ENCODE data around the gene NF2.

NF2 gene

DNA sequence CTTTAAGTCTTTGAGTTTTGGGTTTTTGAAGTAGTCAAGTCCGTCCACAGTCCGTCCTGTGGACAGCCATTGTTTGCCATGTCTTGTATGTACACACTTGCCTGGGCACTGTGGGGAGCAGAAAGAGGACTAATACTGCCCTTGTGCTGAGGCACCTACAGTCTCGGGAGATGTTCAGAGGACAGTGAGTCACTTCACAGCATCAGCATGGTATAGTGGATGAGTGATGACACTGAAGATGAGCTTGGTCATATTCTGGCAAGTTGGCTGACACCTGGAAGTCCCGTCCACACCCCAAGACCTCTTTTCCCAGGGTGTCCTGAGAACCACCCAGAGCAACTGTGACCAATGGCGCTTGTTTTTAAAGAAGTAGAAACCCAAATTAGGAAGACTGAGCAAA is 29.2 kb downstream of the NF2 start:
- no peak overlapping the region for H3K4me3 ChIP-seq (ENCODE audit: control insufficient read depth, low read depth, low read length)
- DNase-seq (ENCODE audit: low read depth) = no peak
- TF ChIP-seq, protein P1, sequence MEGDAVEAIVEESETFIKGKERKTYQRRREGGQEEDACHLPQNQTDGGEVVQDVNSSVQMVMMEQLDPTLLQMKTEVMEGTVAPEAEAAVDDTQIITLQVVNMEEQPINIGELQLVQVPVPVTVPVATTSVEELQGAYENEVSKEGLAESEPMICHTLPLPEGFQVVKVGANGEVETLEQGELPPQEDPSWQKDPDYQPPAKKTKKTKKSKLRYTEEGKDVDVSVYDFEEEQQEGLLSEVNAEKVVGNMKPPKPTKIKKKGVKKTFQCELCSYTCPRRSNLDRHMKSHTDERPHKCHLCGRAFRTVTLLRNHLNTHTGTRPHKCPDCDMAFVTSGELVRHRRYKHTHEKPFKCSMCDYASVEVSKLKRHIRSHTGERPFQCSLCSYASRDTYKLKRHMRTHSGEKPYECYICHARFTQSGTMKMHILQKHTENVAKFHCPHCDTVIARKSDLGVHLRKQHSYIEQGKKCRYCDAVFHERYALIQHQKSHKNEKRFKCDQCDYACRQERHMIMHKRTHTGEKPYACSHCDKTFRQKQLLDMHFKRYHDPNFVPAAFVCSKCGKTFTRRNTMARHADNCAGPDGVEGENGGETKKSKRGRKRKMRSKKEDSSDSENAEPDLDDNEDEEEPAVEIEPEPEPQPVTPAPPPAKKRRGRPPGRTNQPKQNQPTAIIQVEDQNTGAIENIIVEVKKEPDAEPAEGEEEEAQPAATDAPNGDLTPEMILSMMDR (IDR thresholded peaks at IDR 0.05; ENCODE audit: control insufficient read depth, insufficient read depth, low read depth, low read length, missing control alignments) = no peak

DNA sequence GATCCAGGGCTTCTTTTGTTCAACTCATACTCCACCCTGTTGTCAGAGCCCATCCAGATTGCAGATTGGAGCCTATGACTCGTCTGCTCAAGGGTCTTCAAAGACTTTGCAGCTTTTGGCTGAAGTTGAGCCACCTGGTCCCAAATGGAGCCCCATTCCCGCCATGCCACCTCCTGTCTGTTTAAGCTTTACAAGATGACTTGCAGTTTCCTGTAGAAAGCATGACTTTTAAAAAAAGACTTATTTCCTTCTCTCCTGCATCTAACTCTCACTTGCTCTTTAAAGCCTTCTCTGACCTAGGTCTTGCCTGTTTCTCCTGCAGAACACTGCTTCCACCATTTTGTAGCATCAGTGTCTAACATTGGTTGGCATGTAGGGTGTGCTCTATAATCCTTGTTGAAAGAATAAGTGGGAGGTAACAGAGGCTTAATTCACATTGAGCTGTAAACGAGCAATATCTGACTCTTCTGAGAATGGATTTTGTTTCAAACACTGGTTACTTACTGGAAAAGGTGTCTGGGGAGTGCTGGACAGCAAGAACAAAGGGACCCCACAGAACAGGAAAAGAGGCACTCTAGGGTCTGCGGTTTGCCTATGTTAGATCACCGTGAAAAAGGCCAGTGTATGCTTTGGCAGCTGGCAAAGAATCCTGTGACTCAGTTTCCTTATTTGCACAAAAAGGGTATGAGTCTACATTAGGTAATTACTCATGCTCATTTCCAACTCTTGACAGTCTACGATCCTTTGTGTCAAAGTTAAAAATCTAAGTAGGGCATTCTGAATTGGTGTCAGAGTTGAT is 30.3 kb downstream of the NF2 start:
- no peak overlapping the region for H3K4me3 ChIP-seq (ENCODE audit: control insufficient read depth, low read depth, low read length)
- TF ChIP-seq, protein P1 (IDR thresholded peaks at IDR 0.05; ENCODE audit: control insufficient read depth, insufficient read depth, low read depth, low read length, missing control alignments) = no peak
- no peak for DNase-seq (ENCODE audit: low read depth)

DNA sequence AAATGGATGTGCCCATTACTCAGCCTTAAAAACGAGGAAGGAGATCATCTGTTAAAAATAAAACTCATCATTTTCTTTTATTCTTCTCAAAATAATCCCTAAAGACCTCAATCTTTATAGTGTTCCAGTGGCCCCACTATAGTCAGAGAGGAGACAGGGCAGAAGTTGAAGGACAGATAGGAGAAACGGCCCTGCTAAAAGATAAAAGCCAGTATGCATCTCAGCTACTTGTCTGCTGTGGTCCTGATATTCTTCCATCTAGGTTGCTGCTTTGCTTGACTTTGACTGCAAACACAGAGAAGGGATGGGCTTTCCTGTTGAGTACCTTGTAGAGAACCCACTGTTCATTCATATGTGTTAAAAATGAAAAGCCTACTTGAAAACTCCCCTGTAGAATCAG is 31.4 kb downstream of the NF2 start:
- no peak for DNase-seq (ENCODE audit: low read depth)
- H3K4me3 ChIP-seq (ENCODE audit: control insufficient read depth, low read depth, low read length) = no peak overlapping the region
- TF ChIP-seq, protein P1 (IDR thresholded peaks at IDR 0.05; ENCODE audit: control insufficient read depth, insufficient read depth, low read depth, low read length, missing control alignments) = no peak

DNA sequence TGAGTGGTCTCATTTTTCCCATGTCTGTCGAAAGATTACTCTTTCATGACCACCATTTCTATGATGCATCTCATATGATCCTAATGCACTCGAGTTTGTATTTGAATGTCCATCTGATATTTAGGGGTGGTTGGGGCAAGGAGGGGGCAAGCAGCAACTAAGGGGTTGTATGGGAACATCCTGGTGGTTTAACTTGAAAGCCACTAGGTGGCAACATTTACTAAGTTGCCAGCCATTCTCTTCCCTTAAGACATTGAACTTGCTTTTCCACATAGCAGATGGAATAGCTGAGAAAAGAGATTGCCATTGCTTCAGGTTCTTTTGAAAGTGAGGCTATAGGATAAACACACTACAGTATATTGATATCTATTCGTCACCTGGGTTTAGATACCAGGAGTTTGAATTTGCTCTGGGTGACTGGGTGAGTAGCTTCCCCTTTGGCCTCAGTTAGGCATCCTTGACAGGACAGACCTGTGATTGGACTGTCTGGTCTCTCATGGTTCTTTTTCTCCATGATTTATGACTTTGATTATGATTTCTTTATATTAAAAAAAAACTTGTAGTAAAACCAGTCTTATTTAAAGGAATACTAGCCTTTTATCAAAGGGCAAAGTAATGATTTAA is 32.4 kb downstream of the NF2 start:
- H3K4me3 ChIP-seq (ENCODE audit: control insufficient read depth, low read depth, low read length) = no peak overlapping the region
- TF ChIP-seq, protein P1 (IDR thresholded peaks at IDR 0.05; ENCODE audit: control insufficient read depth, insufficient read depth, low read depth, low read length, missing control alignments) = peak; percentile 70
- DNase-seq (ENCODE audit: low read depth) = peak; percentile 33

DNA sequence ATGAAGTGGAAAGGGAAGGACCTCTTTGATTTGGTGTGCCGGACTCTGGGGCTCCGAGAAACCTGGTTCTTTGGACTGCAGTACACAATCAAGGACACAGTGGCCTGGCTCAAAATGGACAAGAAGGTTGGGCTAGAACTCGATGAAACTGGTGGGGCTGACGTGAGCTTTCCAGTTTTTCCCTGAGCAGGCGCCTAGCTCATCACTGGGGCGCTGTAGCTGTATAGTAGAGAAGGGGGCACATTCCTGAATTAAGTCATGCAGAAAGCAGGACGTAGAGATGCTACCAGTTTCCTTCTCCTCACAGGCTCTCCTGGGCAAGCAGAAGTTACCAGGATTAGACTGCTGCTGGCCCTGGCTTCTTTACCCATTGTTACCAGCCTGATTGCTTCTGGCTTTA is 33.3 kb downstream of the NF2 start:
- H3K4me3 ChIP-seq (ENCODE audit: control insufficient read depth, low read depth, low read length) = no peak overlapping the region
- DNase-seq (ENCODE audit: low read depth) = no peak
- TF ChIP-seq, protein P1 (IDR thresholded peaks at IDR 0.05; ENCODE audit: control insufficient read depth, insufficient read depth, low read depth, low read length, missing control alignments) = no peak

DNA sequence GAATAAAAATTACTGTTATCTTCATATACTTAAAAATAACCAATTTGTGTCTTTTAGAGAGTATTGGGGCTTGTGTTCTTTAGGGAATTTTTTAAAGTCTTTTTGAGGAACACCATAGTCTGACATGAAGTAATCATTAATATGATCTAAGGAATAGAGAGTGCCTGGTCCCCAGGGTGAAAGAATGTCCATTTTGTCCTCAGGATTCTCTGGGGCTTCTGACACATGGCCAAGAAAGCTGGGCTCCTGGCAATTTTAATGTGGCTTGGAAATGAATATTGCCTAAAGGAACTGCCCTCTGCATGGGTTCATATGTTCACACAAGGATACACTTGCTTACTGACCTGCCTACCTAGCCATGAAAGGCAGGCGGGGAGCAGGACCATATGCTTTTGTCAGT is 33.7 kb downstream of the NF2 start:
- DNase-seq (ENCODE audit: low read depth) = no peak
- no peak overlapping the region for H3K4me3 ChIP-seq (ENCODE audit: control insufficient read depth, low read depth, low read length)
- TF ChIP-seq, protein P1 (IDR thresholded peaks at IDR 0.05; ENCODE audit: control insufficient read depth, insufficient read depth, low read depth, low read length, missing control alignments) = no peak

All from AG09309 (cell line).